RCC 7860 (cell line): ENCODE data around the gene CNDP1.

Experiments
- DNase-seq: peaks from one replicate; pipeline ENCODE4 v3.0.0-alpha.2; 2015; ENCODE audit warnings: low spot score
- FAIRE-seq: peaks from 2 replicates; lab custom pipeline; 2012; peaks lifted over from hg19 to GRCh38; lab: Jason Lieb, UNC

Gene CNDP1

DNA sequence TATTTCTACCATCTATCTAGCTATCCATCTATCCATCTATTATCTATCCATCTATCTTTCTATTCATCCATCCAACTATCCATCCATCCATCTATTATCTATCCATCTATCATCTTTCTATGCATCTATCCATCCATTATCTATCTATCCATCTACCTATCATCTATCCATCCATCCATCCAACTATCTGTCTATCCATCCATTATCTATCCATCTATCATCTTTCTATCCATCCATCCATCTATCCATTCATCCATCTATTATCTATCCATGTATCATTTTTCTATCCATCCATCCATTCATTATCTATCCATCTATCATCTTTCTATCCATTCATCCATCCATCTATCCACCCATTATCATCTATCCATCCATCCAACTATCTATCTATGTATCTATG is 38.8 kb downstream of the CNDP1 start:
- no peak for FAIRE-seq
- DNase-seq, result no peak

- no peak for DNase-seq
- no peak for FAIRE-seq
These were observed 40.6 kb downstream of the CNDP1 start for GRCh38 chr18:74574916-74575315.

DNA sequence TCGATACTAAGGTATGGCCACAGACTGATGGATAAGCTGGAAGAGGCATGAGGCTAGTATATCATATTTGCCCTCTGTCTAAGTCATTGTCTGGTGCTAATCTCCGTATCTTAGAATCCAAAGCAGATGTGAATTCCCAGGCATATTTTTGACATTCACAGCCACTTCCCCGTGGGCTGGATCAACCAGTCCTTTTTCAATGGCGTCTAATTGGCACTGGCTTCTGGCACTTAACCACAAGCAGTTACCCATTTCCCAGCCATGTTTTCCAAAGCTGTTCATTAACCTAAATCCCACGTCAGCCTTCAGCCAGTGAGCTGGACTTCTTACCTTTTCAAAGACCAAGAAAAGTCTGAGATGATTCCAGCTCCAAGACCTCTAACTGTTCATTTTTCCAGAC is 42.7 kb downstream of the CNDP1 start:
- FAIRE-seq (no peak), DNase-seq (no peak)

GRCh38 chr18:74579496-74580065 is 45.3 kb downstream of the CNDP1 start:
- DNase-seq, result no peak

DNA sequence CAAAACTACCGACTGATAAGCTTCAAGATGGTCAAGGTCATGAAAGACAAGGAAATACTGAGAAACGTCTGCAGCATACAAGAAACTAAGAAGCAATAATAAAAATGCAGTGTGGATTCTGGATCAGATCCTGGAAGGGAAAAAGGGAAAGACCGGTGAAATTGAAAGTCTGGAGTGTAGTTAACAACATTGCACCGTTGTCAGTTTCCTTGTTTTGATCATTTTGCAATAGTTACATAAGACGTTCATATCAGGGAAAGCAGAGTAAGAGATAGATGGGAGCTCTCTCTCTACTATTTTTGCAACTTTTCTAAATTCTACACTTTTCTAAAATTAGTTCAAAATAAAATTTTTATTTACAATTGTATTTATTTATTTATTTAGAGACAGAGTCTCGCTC is 48.3 kb downstream of the CNDP1 start:
- no peak for DNase-seq
- FAIRE-seq, result no peak

More at GRCh38 chr18:74579496-74580065, 45.3 kb downstream of the CNDP1 start:
- FAIRE-seq, result no peak

DNA sequence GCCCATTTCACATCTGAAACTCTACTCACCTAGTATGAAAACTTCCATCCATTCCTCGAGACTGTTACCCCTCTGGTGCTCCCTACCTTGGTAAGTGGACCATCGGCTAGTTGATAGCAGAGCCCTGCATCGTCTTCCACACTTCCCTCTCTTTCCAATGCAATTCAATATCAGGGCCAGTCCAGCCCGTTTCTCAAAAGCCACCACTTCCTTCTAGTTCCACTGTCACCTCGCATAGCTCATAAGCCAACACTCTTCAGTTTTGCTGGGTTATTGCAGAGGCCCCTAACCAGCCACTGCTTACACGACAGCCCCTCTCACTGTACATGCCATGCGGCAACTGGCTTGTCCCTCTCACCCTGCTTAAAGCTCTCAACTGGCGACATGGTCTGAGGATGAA is 53.1 kb downstream of the CNDP1 start:
- DNase-seq (no peak), FAIRE-seq (no peak)

DNA sequence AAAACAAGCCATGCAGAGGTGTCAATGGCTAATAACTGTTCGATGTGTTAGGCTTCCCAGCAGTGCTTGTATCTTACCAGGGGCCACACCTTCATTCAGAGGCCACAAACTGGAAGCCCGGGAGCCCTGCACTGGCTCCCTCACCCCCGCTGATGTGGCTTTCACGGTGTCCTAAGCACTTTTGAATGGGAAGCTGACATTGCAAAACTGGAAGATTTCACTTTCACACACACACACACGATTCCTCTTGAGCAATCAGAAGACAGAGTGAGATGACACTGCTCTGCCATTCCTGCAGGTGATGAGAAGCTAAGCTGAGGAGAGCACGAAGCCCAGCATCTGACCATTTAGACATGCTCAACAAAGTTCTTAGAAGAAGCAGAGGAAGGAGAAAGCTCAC is 54.7 kb downstream of the CNDP1 start:
- FAIRE-seq (no peak), DNase-seq (no peak)

DNA sequence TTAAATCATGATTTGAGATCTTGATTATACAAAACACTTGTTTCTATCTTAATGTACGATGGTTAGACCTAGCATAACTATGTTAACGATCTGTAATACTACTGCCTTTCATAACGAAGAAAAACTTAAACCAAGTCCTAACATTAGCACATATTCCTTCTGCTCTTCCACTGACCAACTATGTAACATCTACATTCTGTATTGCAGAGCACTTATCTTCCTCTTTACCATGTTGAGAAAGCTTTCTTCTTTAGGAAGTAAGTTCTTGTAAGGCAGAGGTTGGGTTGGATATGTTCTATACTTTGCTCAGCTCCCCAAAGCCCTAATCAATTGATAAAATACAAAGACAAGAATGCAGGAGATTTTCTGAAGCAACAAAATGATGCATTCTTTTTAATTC is 55.5 kb downstream of the CNDP1 start:
- DNase-seq (no peak), FAIRE-seq (no peak)

- FAIRE-seq (no peak), DNase-seq (no peak)
These were observed 56.4 kb downstream of the CNDP1 start for GRCh38 chr18:74590671-74591070.

GRCh38 chr18:74595431-74595830 is 61.1 kb downstream of the CNDP1 start:
- no peak for FAIRE-seq

DNA sequence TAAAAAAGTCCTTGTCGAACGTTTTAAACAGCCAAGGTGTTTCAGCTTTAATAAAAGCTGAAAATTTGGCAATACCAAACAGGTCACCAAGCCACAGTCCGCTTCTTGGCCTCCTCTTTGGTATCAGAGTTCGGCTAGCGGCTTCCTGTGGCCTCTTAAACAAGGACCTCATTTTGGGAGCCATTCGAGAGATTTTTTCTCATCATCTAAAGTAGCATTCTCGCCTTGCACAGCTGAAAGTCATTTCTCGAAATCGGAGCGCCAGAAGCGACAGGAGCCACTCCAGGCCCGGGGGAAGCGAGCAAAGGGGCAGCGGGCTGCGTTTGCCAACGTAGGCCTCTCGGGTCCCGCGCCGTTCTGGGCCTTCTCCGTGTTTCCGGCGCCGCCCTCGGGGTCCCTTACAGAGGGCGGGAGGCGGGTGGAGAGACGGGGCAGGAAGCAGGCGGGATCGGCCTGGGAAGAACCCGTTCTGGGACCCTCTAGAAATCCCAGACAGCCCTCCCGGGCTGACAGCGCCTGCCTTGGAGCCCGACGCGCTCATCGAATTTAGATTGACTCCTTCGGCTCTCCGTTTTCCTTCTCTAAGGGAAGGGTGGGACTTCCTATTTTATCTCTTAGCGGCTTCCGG is 62.8 kb downstream of the CNDP1 start:
- FAIRE-seq (no peak), DNase-seq (peak; percentile 14)

More at GRCh38 chr18:74595431-74595830, 61.1 kb downstream of the CNDP1 start:
- DNase-seq, result no peak

DNA sequence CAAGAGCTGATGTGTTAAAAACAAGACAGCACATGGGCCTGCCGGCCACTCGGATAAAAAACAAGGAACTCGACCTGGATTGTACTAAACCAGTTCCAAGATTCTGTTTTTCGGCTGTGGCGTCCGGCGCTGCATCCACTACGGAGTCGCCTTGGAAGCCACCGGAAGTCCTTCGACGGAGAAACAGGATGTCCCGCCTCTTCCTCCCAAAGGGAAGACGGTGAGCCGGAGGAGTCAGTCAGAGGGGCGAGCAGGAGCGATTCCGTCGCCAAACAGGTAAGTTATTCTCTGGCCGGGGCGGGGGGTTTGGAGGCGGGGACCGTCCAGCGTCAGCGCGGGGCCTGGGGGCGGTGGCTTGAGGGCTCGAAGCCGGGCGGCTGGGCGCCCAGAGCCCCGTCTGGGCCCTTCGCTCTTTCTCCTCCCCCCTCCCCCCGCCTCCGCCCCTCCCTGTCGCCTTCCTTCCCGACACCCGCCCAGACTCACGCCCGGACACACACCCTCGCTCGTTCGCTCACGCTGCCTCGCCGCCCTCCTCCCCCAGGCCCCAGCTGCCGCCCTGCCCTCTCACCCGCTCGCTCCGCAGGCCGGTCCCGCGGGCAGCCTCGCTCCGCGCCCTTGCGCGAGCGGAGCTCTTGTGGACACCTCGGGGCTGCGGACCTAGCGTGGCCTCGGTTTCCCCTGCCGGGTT is 63.5 kb downstream of the CNDP1 start, which contains the start of gene ZNF407:
TSS of gene ZNF407 (plus strand) at position 209 of the 688 bp plus-strand sequence. CDS start 33,150 bp downstream, outside the sequence.
- DNase-seq (peak; percentile 71), FAIRE-seq (no peak)

DNA sequence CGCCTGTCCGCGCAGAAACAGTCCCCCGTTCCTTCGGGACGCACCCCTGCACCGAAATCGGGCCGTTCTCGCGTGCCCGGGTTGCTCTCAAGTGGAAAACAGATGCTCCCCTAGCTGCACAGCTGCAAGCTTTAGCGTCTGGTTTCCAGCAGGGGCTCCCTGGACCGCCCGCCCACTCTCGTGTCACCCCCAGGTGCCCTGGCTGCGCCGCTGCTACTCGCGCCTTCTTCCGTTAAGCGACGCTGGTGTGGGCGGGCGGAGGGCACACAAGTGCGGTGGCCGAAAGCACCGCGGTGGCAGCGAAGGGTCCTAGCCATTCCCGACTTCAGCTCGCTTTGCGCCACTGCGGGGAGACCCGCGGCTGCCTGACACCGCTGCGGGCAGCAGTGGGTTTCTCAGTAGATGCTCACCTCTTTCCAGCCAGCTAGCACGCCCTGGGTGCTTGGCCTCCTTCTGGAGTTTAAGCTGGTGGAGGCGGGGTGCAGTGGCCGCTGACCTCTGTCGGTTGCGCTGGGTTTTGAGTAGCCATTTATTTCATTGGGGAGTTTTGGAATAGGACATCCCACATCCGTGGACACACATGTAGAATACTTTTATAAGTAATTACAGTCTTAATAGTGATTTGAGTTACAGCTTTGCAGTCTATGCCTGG is 64.2 kb downstream of the CNDP1 start:
- FAIRE-seq (no peak), DNase-seq (no peak)

DNA sequence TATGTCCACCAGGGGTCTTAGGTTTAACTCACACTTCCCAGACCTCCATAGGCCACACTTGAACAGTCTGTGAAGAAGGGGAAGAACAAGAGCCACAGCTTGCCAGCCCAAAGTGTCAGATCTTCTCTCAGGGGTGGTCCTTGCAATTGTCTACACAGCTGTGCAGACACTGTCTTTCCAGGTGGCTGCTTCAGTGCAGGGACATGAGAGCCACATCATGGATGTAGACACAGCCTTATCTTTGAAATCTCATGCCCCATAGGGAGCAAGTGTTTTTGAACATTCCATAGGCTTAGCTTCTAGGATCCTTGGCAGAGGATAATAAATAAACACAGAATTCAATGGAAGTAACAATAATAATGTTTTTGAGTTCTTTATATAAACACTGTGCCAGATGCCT is 70.1 kb downstream of the CNDP1 start:
- FAIRE-seq (no peak), DNase-seq (no peak)

DNA sequence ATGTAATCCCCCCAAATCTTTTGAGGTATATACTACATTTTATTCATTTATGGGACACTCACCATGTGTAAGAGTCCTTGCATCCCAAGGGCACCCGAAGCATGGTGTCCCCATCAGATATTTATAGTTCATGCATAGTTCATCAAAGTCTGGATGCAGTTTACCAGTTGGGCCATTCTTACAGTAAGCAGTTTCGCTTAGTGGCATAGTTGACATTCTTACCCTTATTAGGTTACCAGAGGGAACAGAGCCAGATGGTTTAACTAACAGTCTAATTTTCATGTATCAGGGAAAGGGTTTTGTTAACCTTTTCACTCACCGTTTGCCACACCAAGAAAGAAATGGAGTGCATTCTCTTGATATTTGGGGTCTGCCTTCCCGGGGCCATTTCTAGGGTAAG is 70.5 kb downstream of the CNDP1 start:
- FAIRE-seq, result no peak
- DNase-seq, result no peak

GRCh38 chr18:74608681-74609080 is 74.4 kb downstream of the CNDP1 start:
- FAIRE-seq (no peak), DNase-seq (no peak)

- FAIRE-seq, result no peak
- DNase-seq, result peak; percentile 51
These were observed 75.2 kb downstream of the CNDP1 start for GRCh38 chr18:74609535-74609934.

DNA sequence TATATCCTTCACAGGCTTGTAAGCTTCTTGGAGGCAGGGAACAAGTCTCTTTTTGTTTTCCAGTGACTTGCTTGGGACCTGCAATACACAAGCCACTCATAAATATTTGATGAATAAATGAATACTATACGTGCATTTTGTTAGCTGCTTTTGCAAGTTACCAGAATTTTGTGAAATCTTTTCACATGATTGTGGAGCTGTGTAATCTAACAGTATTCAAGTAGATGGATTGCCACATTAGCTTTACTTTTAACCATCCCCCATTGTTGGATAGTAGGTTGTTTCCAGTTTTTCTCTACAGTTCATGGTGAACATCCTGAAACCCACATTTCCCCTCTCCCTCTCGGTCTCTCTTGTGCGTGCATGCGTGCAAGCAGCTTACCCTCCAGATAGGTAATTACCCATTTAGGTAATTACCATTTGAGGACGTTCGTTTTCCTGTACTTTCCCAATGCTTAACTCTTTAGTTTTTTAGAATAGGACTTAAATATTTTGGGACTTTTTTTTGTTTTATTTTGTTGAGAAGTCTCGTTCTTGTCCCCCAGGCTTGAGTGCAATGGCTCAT is 75.8 kb downstream of the CNDP1 start:
- no peak for DNase-seq
- no peak for FAIRE-seq

GRCh38 chr18:74610860-74611259 is 76.6 kb downstream of the CNDP1 start:
- no peak for DNase-seq
- FAIRE-seq, result no peak

GRCh38 chr18:74611765-74612164 is 77.5 kb downstream of the CNDP1 start:
- DNase-seq (no peak), FAIRE-seq (no peak)

DNA sequence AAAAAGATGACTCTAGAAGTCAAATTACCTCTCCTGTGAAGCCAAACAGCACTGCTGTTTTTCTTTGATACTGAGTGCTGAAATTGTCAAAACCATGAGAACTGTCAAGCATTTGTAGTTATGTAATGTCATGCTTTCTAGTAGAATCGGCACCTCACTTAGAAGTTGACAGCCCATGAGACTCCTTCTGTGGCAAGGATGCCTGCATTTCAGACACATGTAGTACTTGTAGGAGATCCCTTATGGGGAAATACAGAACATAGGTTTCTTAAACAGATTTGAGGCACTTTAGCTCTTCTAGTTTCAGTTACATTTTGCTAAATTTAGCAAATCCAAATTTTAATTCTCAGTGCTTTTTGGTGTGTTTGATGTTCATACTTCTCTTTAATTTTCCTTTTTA is 79.1 kb downstream of the CNDP1 start:
- DNase-seq (no peak), FAIRE-seq (no peak)
